Measurements from ENCODE around the gene CYP2W1.

The CYP2W1 gene

GRCh38 chr7:1005303-1005702 is 22.3 kb downstream of the CYP2W1 start:
- no peak for TF ChIP-seq CTCF (IDR thresholded peaks at IDR 0.05; ENCODE audit: borderline replicate concordance, insufficient read depth, low read depth, low read length)
- no peak overlapping the region for H3K4me3 ChIP-seq (ENCODE audit: low read depth, low read length)

- H3K4me3 ChIP-seq (ENCODE audit: low read depth, low read length), result no peak overlapping the region
- TF ChIP-seq CTCF (IDR thresholded peaks at IDR 0.05; ENCODE audit: borderline replicate concordance, insufficient read depth, low read depth, low read length), result no peak
These were observed 24.9 kb downstream of the CYP2W1 start for GRCh38 chr7:1007901-1008300.

GRCh38 chr7:1008733-1009363 is 25.9 kb downstream of the CYP2W1 start:
- no peak overlapping the region for H3K4me3 ChIP-seq (ENCODE audit: low read depth, low read length)
- no peak for TF ChIP-seq CTCF (IDR thresholded peaks at IDR 0.05; ENCODE audit: borderline replicate concordance, insufficient read depth, low read depth, low read length)

GRCh38 chr7:1009747-1010146 is 26.8 kb downstream of the CYP2W1 start:
- no peak for TF ChIP-seq CTCF (IDR thresholded peaks at IDR 0.05; ENCODE audit: borderline replicate concordance, insufficient read depth, low read depth, low read length)
- H3K4me3 ChIP-seq (ENCODE audit: low read depth, low read length), result no peak overlapping the region

GRCh38 chr7:1010226-1010625 is 27.2 kb downstream of the CYP2W1 start:
- no peak for TF ChIP-seq CTCF (IDR thresholded peaks at IDR 0.05; ENCODE audit: borderline replicate concordance, insufficient read depth, low read depth, low read length)

GRCh38 chr7:1011297-1012003 is 28.5 kb downstream of the CYP2W1 start:
- no peak overlapping the region for H3K4me3 ChIP-seq (ENCODE audit: low read depth, low read length)
- TF ChIP-seq CTCF (IDR thresholded peaks at IDR 0.05; ENCODE audit: borderline replicate concordance, insufficient read depth, low read depth, low read length), result no peak

More at GRCh38 chr7:1010226-1010625, 27.2 kb downstream of the CYP2W1 start:
- H3K4me3 ChIP-seq (ENCODE audit: low read depth, low read length), result no peak overlapping the region
